K562 (cell line): ENCODE measurements around the gene ISYNA1. TPM values are rescaled to one million over a fixed set of nuclear protein-coding genes. Genes with fewer than 3 reads are reported as not detected.

Experiments
- CTBP1 ChIP-seq: fragments of 450-650 bp; IDR thresholded peaks from 2 replicates; pipeline ENCODE4 v1.6.1; 2016; ENCODE audit warnings: borderline replicate concordance
- L3MBTL2 ChIP-seq: fragments of 450-650 bp; IDR thresholded peaks from 2 replicates; pipeline ENCODE4 v1.6.1; 2016; ENCODE audit warnings: mild to moderate bottlenecking, moderate library complexity
- MYNN ChIP-seq, 2 experiments: sonication (generic); formaldehyde crosslinking in 1 of 2; IDR thresholded peaks; 2 replicates each; pipeline versions ENCODE4 v1.5.0 to v1.6.1; 2016 to 2020; ENCODE audit warnings: antibody characterized with exemption in 1 of 2, missing genetic modification reagents in 1 of 2
- RBM14 ChIP-seq: fragments of 200-400 bp; formaldehyde crosslinking; IDR thresholded peaks from 2 replicates; pipeline ENCODE4 v1.6.1; 2018; ENCODE audit warnings: low read depth, mild to moderate bottlenecking, low read length, moderate library complexity, borderline replicate concordance; ENCODE audit not compliant: insufficient read depth
- TAF7 ChIP-seq: fragments of 450-650 bp; IDR thresholded peaks from 2 replicates; pipeline ENCODE4 v1.6.1; 2016; ENCODE audit warnings: missing genetic modification characterization, missing compliant biosample characterization
- THRAP3 ChIP-seq: fragments of 450-650 bp; IDR thresholded peaks from 2 replicates; pipeline ENCODE4 v1.6.1; 2016; ENCODE audit warnings: mild to moderate bottlenecking, inconsistent platforms, borderline replicate concordance
- XRCC4 ChIP-seq: IDR thresholded peaks from one replicate; pipeline ENCODE4 v1.6.1; 2011; ENCODE audit not compliant: insufficient read depth, insufficient read length; ENCODE audit errors: extremely low read depth
- ZNF445 ChIP-seq: fragments of 250-450 bp; sonication (Bioruptor Pico); IDR thresholded peaks from 2 replicates; pipeline ENCODE4 v1.4.0; 2020; ENCODE audit warnings: low read depth, mild to moderate bottlenecking, moderate library complexity
- polyA plus RNA-seq, 8 experiments: library from polyadenylated mRNA; depleted of rRNA in 4 of 8; stranded (reverse) in 5 of 8; unstranded in 3 of 8; fragments of >200 nt; fragmentation: Nextera tagmentation in 2 of 8; fragmentation: Illumina TruSeq in 1 of 8; extraction: Ambion mirVana in 2 of 8; extraction: Trizol in 1 of 8; gene quantifications; 2 replicates each; pipeline versions ENCODE4 v1.2.1 to v1.2.3, GENCODE V29; 2011 to 2014; ENCODE audit warnings: inconsistent platforms in 1 of 8, missing spikeins in 1 of 8
- total RNA-seq, 7 experiments: library from RNA; depleted of rRNA in 6 of 7; stranded (reverse); fragments of >200 nt in 6 of 7; fragmentation: Illumina TruSeq in 2 of 7; extraction: Trizol in 2 of 7; gene quantifications; 2 replicates each; pipeline versions ENCODE4 v1.2.1 to v1.2.3, GENCODE V29; 2011 to 2021; ENCODE audit warnings: low replicate concordance in 1 of 7
- TF ChIP-seq, protein P1 (sequence below): sonication (generic); formaldehyde crosslinking; IDR thresholded peaks from 2 replicates; pipeline ENCODE4 v1.8.1; 2023; ENCODE audit warnings: mild to moderate bottlenecking, missing genetic modification reagents, moderate library complexity
- TF ChIP-seq, protein P2 (sequence below): fragments of 450-650 bp; IDR thresholded peaks from 2 replicates; pipeline ENCODE4 v1.6.1; 2017; ENCODE audit warnings: antibody characterized with exemption, mild to moderate bottlenecking
- TF ChIP-seq, protein P3 (sequence below): fragments of 250-450 bp; sonication (Bioruptor Pico); IDR thresholded peaks from 2 replicates; pipeline ENCODE4 v1.9.0; 2021; ENCODE audit warnings: mild to moderate bottlenecking
- TF ChIP-seq, protein P4 (sequence below): fragments of 150-350 bp; IDR thresholded peaks from 2 replicates; pipeline ENCODE4 v1.6.1; 2014; ENCODE audit warnings: low read depth, mild to moderate bottlenecking, low read length, borderline replicate concordance
- TF ChIP-seq, protein P5 (sequence below): fragments of 450-650 bp; IDR thresholded peaks from 2 replicates; pipeline ENCODE4 v1.6.1; 2016; ENCODE audit warnings: missing biosample characterization, missing genetic modification characterization

Gene ISYNA1
- total and polyA plus RNA-seq, 9 of the 15 experiments (the other 6 are each of a cell fraction or from before 2014, with no cell fraction given), result 21.8 to 460 (median 93.2) TPM

DNA sequence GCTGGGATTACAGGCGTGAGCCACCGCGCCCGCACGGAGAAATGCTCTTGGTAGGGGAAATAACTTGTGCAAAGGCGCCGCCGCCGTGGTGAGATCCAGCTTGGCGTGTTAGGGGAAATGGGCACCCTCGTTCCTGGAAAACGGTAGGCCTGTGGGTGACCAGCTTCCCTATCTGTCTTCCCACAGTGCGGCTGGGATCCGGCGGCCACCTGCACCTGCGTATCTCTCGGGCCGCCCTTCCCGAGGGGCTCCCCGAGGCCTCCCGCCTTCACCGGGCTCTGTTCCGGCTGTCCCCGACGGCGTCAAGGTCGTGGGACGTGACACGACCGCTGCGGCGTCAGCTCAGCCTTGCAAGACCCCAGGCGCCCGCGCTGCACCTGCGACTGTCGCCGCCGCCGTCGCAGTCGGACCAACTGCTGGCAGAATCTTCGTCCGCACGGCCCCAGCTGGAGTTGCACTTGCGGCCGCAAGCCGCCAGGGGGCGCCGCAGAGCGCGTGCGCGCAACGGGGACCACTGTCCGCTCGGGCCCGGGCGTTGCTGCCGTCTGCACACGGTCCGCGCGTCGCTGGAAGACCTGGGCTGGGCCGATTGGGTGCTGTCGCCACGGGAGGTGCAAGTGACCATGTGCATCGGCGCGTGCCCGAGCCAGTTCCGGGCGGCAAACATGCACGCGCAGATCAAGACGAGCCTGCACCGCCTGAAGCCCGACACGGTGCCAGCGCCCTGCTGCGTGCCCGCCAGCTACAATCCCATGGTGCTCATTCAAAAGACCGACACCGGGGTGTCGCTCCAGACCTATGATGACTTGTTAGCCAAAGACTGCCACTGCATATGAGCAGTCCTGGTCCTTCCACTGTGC lies 49.6 kb downstream of the ISYNA1 start (continued):
- TF ChIP-seq L3MBTL2 (peak; percentile 94), TAF7 (tag) (no peak), THRAP3 (no peak), ZNF445 (CRISPR knock-in tag) (no peak), CTBP1 (peak; percentile 95), MYNN (IDR thresholded peaks at IDR 0.05) (peak; percentile 81), MYNN (CRISPR knock-in tag; IDR thresholded peaks at IDR 0.05) (no peak), RBM14 (0 out of 2 replicates have a peak, but pooled peaks have one; percentile 88), XRCC4 (no peak)
- TF ChIP-seq, protein P1, sequence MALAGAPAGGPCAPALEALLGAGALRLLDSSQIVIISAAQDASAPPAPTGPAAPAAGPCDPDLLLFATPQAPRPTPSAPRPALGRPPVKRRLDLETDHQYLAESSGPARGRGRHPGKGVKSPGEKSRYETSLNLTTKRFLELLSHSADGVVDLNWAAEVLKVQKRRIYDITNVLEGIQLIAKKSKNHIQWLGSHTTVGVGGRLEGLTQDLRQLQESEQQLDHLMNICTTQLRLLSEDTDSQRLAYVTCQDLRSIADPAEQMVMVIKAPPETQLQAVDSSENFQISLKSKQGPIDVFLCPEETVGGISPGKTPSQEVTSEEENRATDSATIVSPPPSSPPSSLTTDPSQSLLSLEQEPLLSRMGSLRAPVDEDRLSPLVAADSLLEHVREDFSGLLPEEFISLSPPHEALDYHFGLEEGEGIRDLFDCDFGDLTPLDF (CRISPR knock-in tag), result peak; percentile 96
- TF ChIP-seq, protein P2, sequence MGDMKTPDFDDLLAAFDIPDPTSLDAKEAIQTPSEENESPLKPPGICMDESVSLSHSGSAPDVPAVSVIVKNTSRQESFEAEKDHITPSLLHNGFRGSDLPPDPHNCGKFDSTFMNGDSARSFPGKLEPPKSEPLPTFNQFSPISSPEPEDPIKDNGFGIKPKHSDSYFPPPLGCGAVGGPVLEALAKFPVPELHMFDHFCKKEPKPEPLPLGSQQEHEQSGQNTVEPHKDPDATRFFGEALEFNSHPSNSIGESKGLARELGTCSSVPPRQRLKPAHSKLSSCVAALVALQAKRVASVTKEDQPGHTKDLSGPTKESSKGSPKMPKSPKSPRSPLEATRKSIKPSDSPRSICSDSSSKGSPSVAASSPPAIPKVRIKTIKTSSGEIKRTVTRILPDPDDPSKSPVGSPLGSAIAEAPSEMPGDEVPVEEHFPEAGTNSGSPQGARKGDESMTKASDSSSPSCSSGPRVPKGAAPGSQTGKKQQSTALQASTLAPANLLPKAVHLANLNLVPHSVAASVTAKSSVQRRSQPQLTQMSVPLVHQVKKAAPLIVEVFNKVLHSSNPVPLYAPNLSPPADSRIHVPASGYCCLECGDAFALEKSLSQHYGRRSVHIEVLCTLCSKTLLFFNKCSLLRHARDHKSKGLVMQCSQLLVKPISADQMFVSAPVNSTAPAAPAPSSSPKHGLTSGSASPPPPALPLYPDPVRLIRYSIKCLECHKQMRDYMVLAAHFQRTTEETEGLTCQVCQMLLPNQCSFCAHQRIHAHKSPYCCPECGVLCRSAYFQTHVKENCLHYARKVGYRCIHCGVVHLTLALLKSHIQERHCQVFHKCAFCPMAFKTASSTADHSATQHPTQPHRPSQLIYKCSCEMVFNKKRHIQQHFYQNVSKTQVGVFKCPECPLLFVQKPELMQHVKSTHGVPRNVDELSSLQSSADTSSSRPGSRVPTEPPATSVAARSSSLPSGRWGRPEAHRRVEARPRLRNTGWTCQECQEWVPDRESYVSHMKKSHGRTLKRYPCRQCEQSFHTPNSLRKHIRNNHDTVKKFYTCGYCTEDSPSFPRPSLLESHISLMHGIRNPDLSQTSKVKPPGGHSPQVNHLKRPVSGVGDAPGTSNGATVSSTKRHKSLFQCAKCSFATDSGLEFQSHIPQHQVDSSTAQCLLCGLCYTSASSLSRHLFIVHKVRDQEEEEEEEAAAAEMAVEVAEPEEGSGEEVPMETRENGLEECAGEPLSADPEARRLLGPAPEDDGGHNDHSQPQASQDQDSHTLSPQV, result peak; percentile 95
- TF ChIP-seq, protein P3, sequence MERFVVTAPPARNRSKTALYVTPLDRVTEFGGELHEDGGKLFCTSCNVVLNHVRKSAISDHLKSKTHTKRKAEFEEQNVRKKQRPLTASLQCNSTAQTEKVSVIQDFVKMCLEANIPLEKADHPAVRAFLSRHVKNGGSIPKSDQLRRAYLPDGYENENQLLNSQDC (CRISPR knock-in tag), result no peak
- TF ChIP-seq, protein P4, sequence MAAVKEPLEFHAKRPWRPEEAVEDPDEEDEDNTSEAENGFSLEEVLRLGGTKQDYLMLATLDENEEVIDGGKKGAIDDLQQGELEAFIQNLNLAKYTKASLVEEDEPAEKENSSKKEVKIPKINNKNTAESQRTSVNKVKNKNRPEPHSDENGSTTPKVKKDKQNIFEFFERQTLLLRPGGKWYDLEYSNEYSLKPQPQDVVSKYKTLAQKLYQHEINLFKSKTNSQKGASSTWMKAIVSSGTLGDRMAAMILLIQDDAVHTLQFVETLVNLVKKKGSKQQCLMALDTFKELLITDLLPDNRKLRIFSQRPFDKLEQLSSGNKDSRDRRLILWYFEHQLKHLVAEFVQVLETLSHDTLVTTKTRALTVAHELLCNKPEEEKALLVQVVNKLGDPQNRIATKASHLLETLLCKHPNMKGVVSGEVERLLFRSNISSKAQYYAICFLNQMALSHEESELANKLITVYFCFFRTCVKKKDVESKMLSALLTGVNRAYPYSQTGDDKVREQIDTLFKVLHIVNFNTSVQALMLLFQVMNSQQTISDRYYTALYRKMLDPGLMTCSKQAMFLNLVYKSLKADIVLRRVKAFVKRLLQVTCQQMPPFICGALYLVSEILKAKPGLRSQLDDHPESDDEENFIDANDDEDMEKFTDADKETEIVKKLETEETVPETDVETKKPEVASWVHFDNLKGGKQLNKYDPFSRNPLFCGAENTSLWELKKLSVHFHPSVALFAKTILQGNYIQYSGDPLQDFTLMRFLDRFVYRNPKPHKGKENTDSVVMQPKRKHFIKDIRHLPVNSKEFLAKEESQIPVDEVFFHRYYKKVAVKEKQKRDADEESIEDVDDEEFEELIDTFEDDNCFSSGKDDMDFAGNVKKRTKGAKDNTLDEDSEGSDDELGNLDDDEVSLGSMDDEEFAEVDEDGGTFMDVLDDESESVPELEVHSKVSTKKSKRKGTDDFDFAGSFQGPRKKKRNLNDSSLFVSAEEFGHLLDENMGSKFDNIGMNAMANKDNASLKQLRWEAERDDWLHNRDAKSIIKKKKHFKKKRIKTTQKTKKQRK, result no peak
- TF ChIP-seq, protein P5, sequence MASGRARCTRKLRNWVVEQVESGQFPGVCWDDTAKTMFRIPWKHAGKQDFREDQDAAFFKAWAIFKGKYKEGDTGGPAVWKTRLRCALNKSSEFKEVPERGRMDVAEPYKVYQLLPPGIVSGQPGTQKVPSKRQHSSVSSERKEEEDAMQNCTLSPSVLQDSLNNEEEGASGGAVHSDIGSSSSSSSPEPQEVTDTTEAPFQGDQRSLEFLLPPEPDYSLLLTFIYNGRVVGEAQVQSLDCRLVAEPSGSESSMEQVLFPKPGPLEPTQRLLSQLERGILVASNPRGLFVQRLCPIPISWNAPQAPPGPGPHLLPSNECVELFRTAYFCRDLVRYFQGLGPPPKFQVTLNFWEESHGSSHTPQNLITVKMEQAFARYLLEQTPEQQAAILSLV (tag), result no peak
